ENCODE measurements around the gene FALEC.
"Not testable (repeated sequence)": the region's sequence is repeated elsewhere in the genome, so short reads cannot be mapped to it uniquely, and the experiment has no call there.

The FALEC gene

DNA sequence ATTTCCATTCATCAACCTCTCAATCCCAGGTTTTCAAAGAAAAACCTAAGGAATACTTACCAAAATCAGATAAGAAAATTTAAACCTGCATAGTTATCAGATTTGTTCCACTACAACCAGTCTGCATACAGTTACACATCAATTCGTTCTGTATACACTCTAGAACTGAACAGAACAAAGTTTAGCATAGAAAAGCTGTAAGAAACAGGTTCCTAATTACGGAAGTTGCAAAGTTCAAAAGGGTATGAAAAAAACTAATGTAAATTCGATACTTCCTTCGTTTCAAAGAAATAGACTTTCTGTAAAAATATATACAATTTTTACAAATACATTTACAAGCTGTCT lies 60.8 kb downstream of the FALEC start:
- no peak for DNase-seq

GRCh38 chr1:150576794-150577556 lies 61.4 kb downstream of the FALEC start:
- no peak for DNase-seq

GRCh38 chr1:150577557-150578271 lies 62.2 kb downstream of the FALEC start:
- peak; percentile 41 for DNase-seq

DNA sequence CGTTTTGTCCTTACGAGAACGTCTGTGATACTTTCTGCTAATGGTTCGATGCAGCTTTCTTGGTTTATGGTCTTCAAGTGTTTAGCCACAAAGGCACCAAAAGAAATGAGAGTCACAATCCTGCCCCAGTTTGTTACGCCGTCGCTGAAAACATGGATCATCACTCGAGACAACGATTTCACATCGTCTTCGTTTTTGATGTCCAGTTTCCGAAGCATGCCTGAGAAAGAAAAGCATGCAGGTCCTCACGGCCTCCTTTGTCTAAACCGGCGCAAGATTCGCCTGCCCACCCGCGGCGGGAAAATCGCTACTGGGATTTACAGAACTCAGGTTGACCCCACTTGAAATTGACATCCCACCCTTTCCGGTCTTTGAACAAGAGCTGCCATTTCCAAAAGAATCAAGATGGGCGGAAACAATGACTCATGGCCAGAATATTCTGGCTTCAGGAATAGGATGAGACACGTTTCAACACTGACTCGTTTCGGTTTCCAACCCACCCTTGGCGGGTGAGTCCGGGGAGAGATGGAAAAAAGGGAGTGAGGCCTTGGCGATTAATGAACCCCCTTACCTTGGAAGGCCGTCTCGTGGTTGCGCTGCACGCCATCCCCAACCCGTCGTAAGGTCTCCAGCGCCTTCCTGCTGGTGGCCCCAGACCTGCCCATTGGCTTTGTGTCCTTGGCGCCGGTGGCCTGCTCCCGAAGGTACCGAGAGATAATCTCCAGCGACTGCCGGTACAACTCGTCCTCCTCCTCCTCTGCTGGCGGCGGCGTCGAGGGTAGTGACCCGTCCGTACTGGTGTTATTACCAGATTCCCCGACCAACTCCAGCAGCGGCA lies 62.9 kb downstream of the FALEC start:
- peak; percentile 74 for DNase-seq

DNA sequence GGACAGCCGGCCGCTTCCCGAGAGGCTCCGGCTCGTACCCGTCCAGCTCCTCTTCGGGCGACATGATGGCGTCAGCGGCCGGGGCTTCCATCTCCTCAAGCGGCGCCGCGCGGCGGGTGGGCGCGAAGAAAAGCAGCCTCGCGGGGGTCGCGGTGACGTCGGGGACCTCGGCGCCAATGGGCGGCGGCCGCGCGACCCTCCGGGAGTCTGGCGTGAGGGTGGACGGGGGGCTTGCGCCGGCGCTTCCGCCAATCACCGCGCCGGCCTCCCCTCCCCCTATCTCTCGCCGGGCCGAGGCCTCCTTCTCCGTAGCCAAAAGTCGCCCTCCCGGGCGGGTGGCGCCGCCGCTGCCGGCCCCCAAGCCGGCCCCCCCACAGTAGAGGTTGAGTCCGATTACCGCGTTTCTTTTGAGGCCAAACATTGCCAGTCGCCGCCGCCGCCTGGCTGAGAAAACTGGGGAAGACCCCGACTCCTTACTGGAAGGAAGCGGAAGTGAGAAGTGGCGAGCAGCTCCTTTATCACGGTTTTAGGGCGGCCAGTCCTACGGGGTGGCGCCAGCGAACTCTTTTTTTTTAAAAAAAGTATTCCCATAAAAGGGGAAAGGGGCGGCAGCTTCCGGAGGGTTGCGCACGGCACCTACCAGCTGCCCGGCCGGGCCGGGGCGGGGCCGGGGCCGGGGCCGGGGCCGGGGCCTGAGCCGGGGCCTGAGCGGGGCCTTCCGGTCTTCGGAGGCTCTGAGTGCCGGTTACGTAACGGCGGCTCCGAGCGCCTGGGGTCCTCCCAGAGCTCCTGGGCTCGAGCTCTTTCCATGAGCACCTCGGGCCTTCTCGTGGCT lies 63.8 kb downstream of the FALEC start, which contains the start of gene MCL1:
TSS of gene MCL1 (minus strand) at position 501 of the 835 bp plus-strand sequence. CDS start at position 421, 80 bp downstream.
- DNase-seq = peak; percentile 98

DNA sequence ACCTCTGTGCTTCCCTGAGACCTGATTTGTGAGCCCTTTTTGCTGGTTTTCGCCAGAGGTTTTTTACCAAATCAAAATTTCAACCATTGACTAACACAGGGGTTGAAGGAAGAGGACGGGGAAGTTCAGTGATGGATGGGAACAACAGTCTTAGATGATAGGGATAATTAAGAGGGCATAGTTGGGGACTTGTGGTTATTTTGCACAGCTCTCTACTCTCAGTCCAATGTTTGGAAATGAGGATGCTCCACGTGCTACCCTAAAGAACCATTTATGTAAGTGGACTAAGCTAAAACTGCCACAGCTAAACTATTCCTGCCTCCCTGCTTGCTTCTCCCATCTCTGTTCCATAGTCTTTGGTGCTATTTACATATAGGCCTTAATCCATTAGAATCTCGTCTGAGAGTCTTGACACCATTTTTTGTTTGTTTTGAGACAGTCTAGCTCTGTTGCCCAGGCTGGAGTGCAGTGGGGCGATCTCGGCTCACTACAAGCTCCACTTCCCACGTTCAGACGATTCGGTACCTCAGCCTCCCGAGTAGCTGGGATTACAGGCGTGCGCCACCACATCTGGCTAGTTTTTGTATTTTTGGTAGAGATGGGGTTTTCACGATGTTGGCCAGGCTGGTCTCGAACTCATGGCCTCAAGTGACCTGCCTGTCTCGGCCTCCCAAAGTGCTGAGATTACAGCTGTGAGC lies 64.5 kb downstream of the FALEC start:
- no peak for DNase-seq

DNA sequence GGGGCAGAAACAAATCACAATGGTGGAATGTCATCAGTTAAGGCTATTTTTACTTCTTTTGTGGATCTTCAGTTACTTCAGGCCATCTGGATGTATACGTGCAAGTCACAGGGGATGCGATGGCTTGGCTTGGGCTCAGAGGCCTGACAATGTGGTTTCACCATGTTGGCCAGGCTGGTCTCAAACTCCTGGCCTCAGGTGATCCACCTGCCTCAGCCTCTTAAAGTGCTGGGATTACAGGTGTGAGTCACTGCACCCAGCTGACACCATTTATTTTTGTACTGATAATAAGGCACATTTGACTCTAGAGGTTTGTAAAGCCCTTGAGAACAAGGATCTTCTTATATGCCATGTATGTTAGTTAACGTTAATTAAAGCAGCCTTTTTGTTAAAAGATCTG lies 65.4 kb downstream of the FALEC start:
- DNase-seq = not testable (repeated sequence)

- not testable (repeated sequence) for DNase-seq
Measured at GRCh38 chr1:150581437-150581836, 65.9 kb downstream of the FALEC start.

GRCh38 chr1:150581962-150582361 lies 66.4 kb downstream of the FALEC start:
- not testable (repeated sequence) for DNase-seq

- DNase-seq = no peak
Measured at GRCh38 chr1:150582371-150582770, 66.8 kb downstream of the FALEC start.

Data from NCI-H82 (cell line).